Smooth muscle cell (in vitro differentiated cells): ENCODE results near the gene PLCL1. TPM values are rescaled to one million over a fixed set of nuclear protein-coding genes. Genes with fewer than 3 reads are reported as not detected.

Experiments
- DNase-seq: peaks from one replicate; lab custom pipeline; 2025; ENCODE audit not compliant: unreplicated experiment; lab: John Stamatoyannopoulos, UW
- H2AFZ ChIP-seq: fragments of 200-600 bp; sonication (generic); 2 replicates; pipeline ENCODE4 v1.6.0; 2016; ENCODE audit warnings: antibody characterized with exemption, low read depth, mild to moderate bottlenecking
- H3F3A ChIP-seq: fragments of 200-600 bp; sonication (generic); 2 replicates; pipeline ENCODE4 v1.6.0; 2017; ENCODE audit warnings: antibody characterized with exemption, low read depth
- H3K27ac ChIP-seq: fragments of 200-600 bp; sonication (generic); 2 replicates; pipeline ENCODE4 v1.5.1; 2016; ENCODE audit warnings: low read depth, mild to moderate bottlenecking
- H3K27me3 ChIP-seq: fragments of 200-600 bp; sonication (generic); 2 replicates; pipeline ENCODE4 v1.6.1; 2016; ENCODE audit warnings: low read depth, mild to moderate bottlenecking
- H3K36me3 ChIP-seq: fragments of 200-600 bp; sonication (generic); 2 replicates; pipeline ENCODE4 v1.5.1; 2016; ENCODE audit warnings: low read depth
- H3K4me1 ChIP-seq: fragments of 200-600 bp; sonication (generic); 2 replicates; pipeline ENCODE4 v1.5.1; 2016; ENCODE audit warnings: low read depth
- H3K4me2 ChIP-seq: fragments of 200-600 bp; sonication (generic); 2 replicates; pipeline ENCODE4 v1.6.0; 2016; ENCODE audit warnings: mild to moderate bottlenecking
- H3K4me3 ChIP-seq: fragments of 200-600 bp; sonication (generic); 2 replicates; pipeline ENCODE4 v1.5.1; 2016; ENCODE audit warnings: mild to moderate bottlenecking
- H3K79me2 ChIP-seq: fragments of 200-600 bp; sonication (generic); 2 replicates; pipeline ENCODE4 v1.6.0; 2016; ENCODE audit warnings: low read depth, mild to moderate bottlenecking
- H3K9ac ChIP-seq: fragments of 200-600 bp; sonication (generic); 2 replicates; pipeline ENCODE4 v1.6.0; 2016; ENCODE audit warnings: low read depth
- H3K9me3 ChIP-seq: fragments of 200-600 bp; sonication (generic); replicated peaks from 2 replicates; pipeline ENCODE4 v1.5.1; 2016; ENCODE audit warnings: low read depth
- H4K20me1 ChIP-seq: fragments of 200-600 bp; sonication (generic); 2 replicates; pipeline ENCODE4 v1.6.0; 2016; ENCODE audit warnings: low read depth
- WGBS: methylation state at CpG from one replicate; pipeline ENCODE4 v1.1.7; 2016; ENCODE audit warnings: low lambda C conversion rate; 5-methylcytosine and 5-hydroxymethylcytosine counted together
- polyA plus RNA-seq: library from polyadenylated mRNA; unstranded; fragments of >200 nt; fragmentation: Nextera tagmentation; extraction: Ambion mirVana; gene quantifications from 2 replicates; pipeline ENCODE4 v1.2.1, GENCODE V29; 2016
- total RNA-seq: library from RNA; depleted of rRNA; stranded (reverse); fragments of >200 nt; gene quantifications from 2 replicates; pipeline ENCODE4 v1.2.3, GENCODE V29; 2014
- TF ChIP-seq, protein P1 (sequence below): fragments of 200-600 bp; sonication (generic); IDR thresholded peaks from 2 replicates; pipeline ENCODE4 v1.5.1; 2017; ENCODE audit warnings: borderline replicate concordance, mild to moderate bottlenecking, antibody characterized with exemption; ENCODE audit not compliant: insufficient read depth, poor library complexity, severe bottlenecking

PLCL1 gene
- total and polyA plus RNA-seq, 2 experiments from 2014 or later, result 0.87 to 1.3 TPM

DNA sequence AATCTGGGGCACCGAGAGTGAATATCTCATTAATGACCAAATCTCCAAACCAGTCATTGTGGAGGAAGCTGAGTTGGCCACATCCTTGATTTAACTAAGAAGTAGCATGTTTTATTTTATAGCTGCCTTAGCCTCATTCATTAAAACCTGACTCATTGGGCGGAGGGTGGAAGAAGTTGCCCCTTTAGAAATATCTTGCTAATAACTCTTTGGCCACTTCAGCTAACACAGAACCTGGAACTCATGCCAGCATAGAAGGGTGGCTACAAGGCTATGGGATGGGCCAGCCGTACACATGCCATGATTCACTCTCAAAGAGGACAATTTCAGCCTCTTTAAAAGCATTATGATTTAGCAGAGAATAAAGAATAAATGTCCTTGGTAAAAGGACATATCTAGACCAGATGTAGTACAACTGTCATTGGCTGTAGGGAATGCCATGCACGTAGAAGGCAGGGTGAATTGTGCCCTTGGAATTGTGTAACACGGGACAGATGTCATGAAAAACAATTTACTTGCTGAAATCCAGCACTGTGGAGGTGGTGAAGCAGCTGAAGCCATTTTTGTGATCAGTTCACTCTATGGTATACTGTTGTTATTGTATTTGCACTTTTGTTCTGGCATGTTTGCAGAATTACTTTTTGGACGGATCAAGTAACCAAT lies 330.0 kb downstream of the PLCL1 start:
- Histone ChIP-seq H3K4me1 (no peaks in the 10 kb centered on the region), H3K27me3 (no peaks in the 10 kb centered on the region), H3F3A (no peaks in the 10 kb centered on the region), H3K36me3 (no peaks in the 10 kb centered on the region), H3K79me2 (no peaks in the 10 kb centered on the region), H3K4me3 (no peak overlapping the region), H3K9me3 (no peaks in the 10 kb centered on the region), H3K9ac (no peak overlapping the region), H2AFZ (no peak overlapping the region), H3K27ac (no peak overlapping the region), H4K20me1 (no peaks in the 10 kb centered on the region), H3K4me2 (no peak overlapping the region)
- TF ChIP-seq, protein P1, sequence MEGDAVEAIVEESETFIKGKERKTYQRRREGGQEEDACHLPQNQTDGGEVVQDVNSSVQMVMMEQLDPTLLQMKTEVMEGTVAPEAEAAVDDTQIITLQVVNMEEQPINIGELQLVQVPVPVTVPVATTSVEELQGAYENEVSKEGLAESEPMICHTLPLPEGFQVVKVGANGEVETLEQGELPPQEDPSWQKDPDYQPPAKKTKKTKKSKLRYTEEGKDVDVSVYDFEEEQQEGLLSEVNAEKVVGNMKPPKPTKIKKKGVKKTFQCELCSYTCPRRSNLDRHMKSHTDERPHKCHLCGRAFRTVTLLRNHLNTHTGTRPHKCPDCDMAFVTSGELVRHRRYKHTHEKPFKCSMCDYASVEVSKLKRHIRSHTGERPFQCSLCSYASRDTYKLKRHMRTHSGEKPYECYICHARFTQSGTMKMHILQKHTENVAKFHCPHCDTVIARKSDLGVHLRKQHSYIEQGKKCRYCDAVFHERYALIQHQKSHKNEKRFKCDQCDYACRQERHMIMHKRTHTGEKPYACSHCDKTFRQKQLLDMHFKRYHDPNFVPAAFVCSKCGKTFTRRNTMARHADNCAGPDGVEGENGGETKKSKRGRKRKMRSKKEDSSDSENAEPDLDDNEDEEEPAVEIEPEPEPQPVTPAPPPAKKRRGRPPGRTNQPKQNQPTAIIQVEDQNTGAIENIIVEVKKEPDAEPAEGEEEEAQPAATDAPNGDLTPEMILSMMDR, result no peak
- WGBS, result 74% methylated on average over 6 of the region's 6 CpGs
- no peak for DNase-seq

DNA sequence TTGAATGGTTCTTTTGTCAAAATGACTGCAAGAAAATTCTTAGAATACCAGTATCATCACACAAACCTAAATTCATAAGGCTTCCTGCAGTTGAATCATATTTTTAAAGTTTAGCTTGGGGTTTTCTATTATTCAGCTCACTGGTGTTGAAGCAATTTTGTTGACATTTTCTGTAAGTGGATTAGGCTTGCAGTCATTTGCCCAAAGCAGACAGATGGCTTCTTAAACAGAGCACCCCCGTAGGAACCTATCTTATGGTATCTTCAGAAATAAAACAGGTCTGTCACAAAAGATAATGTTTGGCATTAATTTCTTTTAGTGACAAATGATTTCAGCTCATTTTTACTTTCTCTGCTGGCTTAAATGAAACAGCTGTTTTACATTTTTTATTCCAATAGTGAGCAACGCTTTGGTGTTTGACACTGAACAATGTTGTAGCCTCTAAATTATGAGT lies 331.1 kb downstream of the PLCL1 start:
- no peaks in the 10 kb centered on the region for H3K4me1 ChIP-seq
- H3K36me3 ChIP-seq, result no peaks in the 10 kb centered on the region
- H3K9me3 ChIP-seq, result no peaks in the 10 kb centered on the region
- no peak overlapping the region for H3K4me3 ChIP-seq
- TF ChIP-seq, protein P1, result no peak
- no peaks in the 10 kb centered on the region for H4K20me1 ChIP-seq
- no peak overlapping the region for H3K27ac ChIP-seq
- H3K4me2 ChIP-seq, result no peak overlapping the region
- H2AFZ ChIP-seq, result no peak overlapping the region
- no peaks in the 10 kb centered on the region for H3K27me3 ChIP-seq
- H3K79me2 ChIP-seq, result no peaks in the 10 kb centered on the region
- no peak for DNase-seq
- WGBS, result 44% methylated on average over 2 of the region's 2 CpGs
- no peak overlapping the region for H3K9ac ChIP-seq
- no peaks in the 10 kb centered on the region for H3F3A ChIP-seq

DNA sequence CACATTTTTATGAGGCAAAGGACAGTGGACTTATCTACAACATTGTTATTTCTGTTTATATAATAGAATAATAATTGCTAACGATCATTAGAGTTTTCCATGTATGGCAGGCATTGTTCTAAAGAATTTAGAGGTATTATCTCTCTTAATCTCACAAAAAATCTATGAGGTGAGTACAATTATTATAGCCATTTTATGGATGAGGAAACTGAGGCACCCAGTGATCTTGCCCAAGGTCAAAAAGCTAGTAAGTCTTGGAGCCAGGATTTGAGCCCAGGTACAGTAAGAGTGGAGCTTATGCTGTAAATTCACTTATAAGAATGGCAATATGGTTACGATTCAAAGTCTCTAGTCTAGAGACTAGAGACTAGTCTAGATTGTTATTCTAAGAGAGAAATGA lies 331.7 kb downstream of the PLCL1 start:
- H3K79me2 ChIP-seq, result no peaks in the 10 kb centered on the region
- no peak for DNase-seq
- no peak overlapping the region for H3K4me2 ChIP-seq
- no peaks in the 10 kb centered on the region for H3K36me3 ChIP-seq
- no peaks in the 10 kb centered on the region for H3K27me3 ChIP-seq
- no peak overlapping the region for H3K27ac ChIP-seq
- no peaks in the 10 kb centered on the region for H4K20me1 ChIP-seq
- H3K9me3 ChIP-seq, result no peaks in the 10 kb centered on the region
- H3K4me1 ChIP-seq, result no peaks in the 10 kb centered on the region
- TF ChIP-seq, protein P1, result no peak
- H3K4me3 ChIP-seq, result no peak overlapping the region
- no peak overlapping the region for H2AFZ ChIP-seq
- no peak overlapping the region for H3K9ac ChIP-seq
- WGBS, result 97% methylated on average over 2 of the region's 2 CpGs
- H3F3A ChIP-seq, result no peaks in the 10 kb centered on the region

DNA sequence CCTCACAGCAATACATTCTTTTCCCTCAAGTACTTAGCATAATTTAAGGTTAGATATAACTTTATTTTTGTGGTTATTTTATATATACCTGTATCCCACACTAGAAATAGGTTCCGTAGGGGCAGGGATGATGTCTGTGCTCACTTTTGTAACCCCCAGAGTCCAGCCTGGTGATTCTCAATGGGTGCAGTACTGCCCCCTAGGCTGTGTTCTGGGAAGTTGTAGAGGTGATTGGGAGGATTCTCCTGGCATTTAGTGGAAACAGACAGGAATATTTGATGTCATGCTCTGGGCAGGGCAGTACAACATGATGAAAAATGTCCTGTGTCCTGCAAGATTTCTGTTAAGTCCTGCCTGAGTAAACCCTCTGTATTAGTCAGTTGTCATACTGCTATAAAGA lies 333.3 kb downstream of the PLCL1 start:
- Histone ChIP-seq H3K9me3 (no peaks in the 10 kb centered on the region), H2AFZ (no peak overlapping the region), H4K20me1 (no peaks in the 10 kb centered on the region), H3K4me1 (no peaks in the 10 kb centered on the region), H3K79me2 (no peaks in the 10 kb centered on the region), H3K9ac (no peak overlapping the region), H3K4me2 (no peak overlapping the region), H3K27me3 (no peaks in the 10 kb centered on the region), H3F3A (no peaks in the 10 kb centered on the region), H3K4me3 (no peak overlapping the region), H3K27ac (no peak overlapping the region), H3K36me3 (no peaks in the 10 kb centered on the region)
- DNase-seq, result no peak
- WGBS, result 72% methylated on average over 1 of the region's 1 CpG
- TF ChIP-seq, protein P1, result no peak
